ENCODE measurements around the gene DYNLRB1.

Gene DYNLRB1

GRCh38 chr20:34500823-34501222 lies 15.4 kb upstream of the DYNLRB1 start:
- no peak for DNase-seq (ENCODE audit: low read depth)
- TF ChIP-seq CTCF (IDR thresholded peaks at IDR 0.05; ENCODE audit: low read depth, low read length, missing control alignments) = no peak
- in situ Hi-C loops (cut with HindIII; ENCODE audit: low sequenced_read_pairs) = no loop called here
- no peak overlapping the region for H3K4me3 ChIP-seq (ENCODE audit: low read depth, low read length)

GRCh38 chr20:34506480-34506879 lies 9.7 kb upstream of the DYNLRB1 start:
- DNase-seq (ENCODE audit: low read depth) = no peak

GRCh38 chr20:34507702-34508413 lies 8.4 kb upstream of the DYNLRB1 start:
- H3K4me3 ChIP-seq (ENCODE audit: low read depth, low read length) = no peak overlapping the region
- DNase-seq (ENCODE audit: low read depth) = no peak

More at GRCh38 chr20:34506480-34506879, 9.7 kb upstream of the DYNLRB1 start:
- no peak for TF ChIP-seq CTCF (IDR thresholded peaks at IDR 0.05; ENCODE audit: low read depth, low read length, missing control alignments)
- in situ Hi-C loops (cut with HindIII; ENCODE audit: low sequenced_read_pairs) = no loop called here
- no peak overlapping the region for H3K4me3 ChIP-seq (ENCODE audit: low read depth, low read length)

GRCh38 chr20:34510575-34510974 lies 5.6 kb upstream of the DYNLRB1 start:
- no peak for TF ChIP-seq CTCF (IDR thresholded peaks at IDR 0.05; ENCODE audit: low read depth, low read length, missing control alignments)
- in situ Hi-C loops (cut with HindIII; ENCODE audit: low sequenced_read_pairs) = no loop called here
- no peak overlapping the region for H3K4me3 ChIP-seq (ENCODE audit: low read depth, low read length)
- DNase-seq (ENCODE audit: low read depth) = no peak

More at GRCh38 chr20:34507702-34508413, 8.4 kb upstream of the DYNLRB1 start:
- in situ Hi-C loops (cut with HindIII; ENCODE audit: low sequenced_read_pairs) = no loop called here
- TF ChIP-seq CTCF (IDR thresholded peaks at IDR 0.05; ENCODE audit: low read depth, low read length, missing control alignments) = no peak

- no peak overlapping the region for H3K4me3 ChIP-seq (ENCODE audit: low read depth, low read length)
- TF ChIP-seq CTCF (IDR thresholded peaks at IDR 0.05; ENCODE audit: low read depth, low read length, missing control alignments) = no peak
- no peak for DNase-seq (ENCODE audit: low read depth)
- in situ Hi-C loops (cut with HindIII; ENCODE audit: low sequenced_read_pairs) = no loop called here
These were observed 4.3 kb upstream of the DYNLRB1 start for GRCh38 chr20:34511891-34512265.

- H3K4me3 ChIP-seq (ENCODE audit: low read depth, low read length) = no peak overlapping the region
- in situ Hi-C loops (cut with HindIII; ENCODE audit: low sequenced_read_pairs) = no loop called here
- DNase-seq (ENCODE audit: low read depth) = no peak
- TF ChIP-seq CTCF (IDR thresholded peaks at IDR 0.05; ENCODE audit: low read depth, low read length, missing control alignments) = no peak
These were observed 3.8 kb upstream of the DYNLRB1 start for GRCh38 chr20:34512266-34512954.

Data from astrocyte of the cerebellum (primary cell).